Left lung (tissue), 10 donors: Measurements from ENCODE around the gene IL1RN. TPM values are rescaled to one million over a fixed set of nuclear protein-coding genes. Genes with fewer than 3 reads are reported as not detected.

Experiments
- ATAC-seq: fragments of 200-7000 bp; cut with Tn5 transposase; one replicate; pipeline ENCODE4 v1.9.1; 2020; ENCODE audit warnings: moderate library complexity
- DNase-seq, 4 donors: peaks; one replicate each; pipeline ENCODE4 v3.0.0-alpha.2; 2013 to 2020
- H3K27ac ChIP-seq, 2 donors: fragments of 200-600 bp; sonication (generic) in 1 of 2; one replicate each; pipeline versions ENCODE4 v1.5.0 to v1.8.0; 2020 to 2021
- H3K27me3 ChIP-seq, 2 donors: fragments of 200-600 bp; sonication (generic) in 1 of 2; one replicate each; pipeline versions ENCODE4 v1.5.0 to v1.8.0; 2020 to 2021
- H3K36me3 ChIP-seq, 2 donors: fragments of 200-600 bp; sonication (generic) in 1 of 2; one replicate each; pipeline versions ENCODE4 v1.5.0 to v1.8.0; 2020 to 2021
- H3K4me1 ChIP-seq, 2 donors: fragments of 200-600 bp; one replicate each; pipeline ENCODE4 v1.8.0; 2021
- H3K4me3 ChIP-seq, 2 donors: fragments of 200-600 bp; sonication (generic) in 1 of 2; one replicate each; pipeline versions ENCODE4 v1.5.0 to v1.8.0; 2020 to 2021; ENCODE audit warnings: mild to moderate bottlenecking in 1 of 2
- H3K9me3 ChIP-seq, 2 donors: fragments of 200-600 bp; sonication (generic) in 1 of 2; one replicate each; pipeline versions ENCODE4 v1.5.0 to v1.8.0; 2020 to 2021
- intact Hi-C, 2 donors: fragments of 100-400 bp; cut with DNase I; formaldehyde crosslinking; loops; one replicate each; pipeline versions ENCODE4 v1.11.2 to v1.14.2; 2022
- polyA plus RNA-seq, 6 donors: library from polyadenylated mRNA; unstranded; fragments of 120-200 nt; gene quantifications; one replicate each; pipeline ENCODE4 v1.2.1, GENCODE V29; 2013; ENCODE audit not compliant: insufficient read length in 6 of 6
- total RNA-seq, 2 donors: library from RNA; stranded (reverse); fragmentation: NEBNext Ultra II Directional; extraction: Animal tissue kit (Norgen Biotek cat#: 25700); gene quantifications; one replicate each; pipeline ENCODE4 v1.2.1, GENCODE V29; 2021
- TF ChIP-seq, protein P1 (sequence below), 2 donors: fragments of 200-600 bp; sonication (generic) in 1 of 2; IDR thresholded peaks; one replicate each; pipeline versions ENCODE4 v1.5.0 to v1.8.0; 2021; ENCODE audit warnings: antibody characterized with exemption in 2 of 2
- donor health status: DM: no; HTN: yes; CAD: no.
- donor health status: DM: no; HTN: no; CAD: no.

IL1RN gene
- total and polyA plus RNA-seq, 8 donors = 0.52 to 67.1 (median 1.4) TPM

DNA sequence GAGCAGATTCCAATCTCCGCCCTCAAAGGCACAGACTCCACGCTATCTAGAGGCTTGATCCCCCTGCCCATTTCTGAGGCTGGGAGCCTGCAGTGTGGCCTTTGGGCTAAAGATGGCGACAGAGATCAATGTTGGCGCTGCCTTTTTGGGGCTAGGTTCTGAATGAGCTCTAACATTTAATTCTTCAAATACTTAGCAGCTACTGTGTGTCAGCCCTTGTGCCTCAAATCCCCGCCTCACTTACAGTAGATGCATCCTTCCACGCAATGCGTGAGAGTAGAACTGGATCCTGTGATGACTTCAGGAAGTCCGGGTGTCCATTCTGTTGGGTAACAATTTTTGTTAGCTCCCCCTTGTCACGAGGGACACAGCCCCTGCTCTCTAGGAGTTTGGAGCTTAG is 47.3 kb upstream of the IL1RN start:
- Histone ChIP-seq H3K4me3 (no peak overlapping the region), H3K9me3 (no peaks in the 10 kb centered on the region), H3K4me1 (no peaks in the 10 kb centered on the region), H3K36me3 (no peaks in the 10 kb centered on the region), H3K27ac (peak overlapping the region in 1 of 2 donors; percentile 55), H3K27me3 (peaks cover 0 to 7% of the 10 kb centered on the region in 2 donors)
- TF ChIP-seq, protein P1, sequence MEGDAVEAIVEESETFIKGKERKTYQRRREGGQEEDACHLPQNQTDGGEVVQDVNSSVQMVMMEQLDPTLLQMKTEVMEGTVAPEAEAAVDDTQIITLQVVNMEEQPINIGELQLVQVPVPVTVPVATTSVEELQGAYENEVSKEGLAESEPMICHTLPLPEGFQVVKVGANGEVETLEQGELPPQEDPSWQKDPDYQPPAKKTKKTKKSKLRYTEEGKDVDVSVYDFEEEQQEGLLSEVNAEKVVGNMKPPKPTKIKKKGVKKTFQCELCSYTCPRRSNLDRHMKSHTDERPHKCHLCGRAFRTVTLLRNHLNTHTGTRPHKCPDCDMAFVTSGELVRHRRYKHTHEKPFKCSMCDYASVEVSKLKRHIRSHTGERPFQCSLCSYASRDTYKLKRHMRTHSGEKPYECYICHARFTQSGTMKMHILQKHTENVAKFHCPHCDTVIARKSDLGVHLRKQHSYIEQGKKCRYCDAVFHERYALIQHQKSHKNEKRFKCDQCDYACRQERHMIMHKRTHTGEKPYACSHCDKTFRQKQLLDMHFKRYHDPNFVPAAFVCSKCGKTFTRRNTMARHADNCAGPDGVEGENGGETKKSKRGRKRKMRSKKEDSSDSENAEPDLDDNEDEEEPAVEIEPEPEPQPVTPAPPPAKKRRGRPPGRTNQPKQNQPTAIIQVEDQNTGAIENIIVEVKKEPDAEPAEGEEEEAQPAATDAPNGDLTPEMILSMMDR (IDR thresholded peaks at IDR 0.05) = peak; percentile 59 to 63
- DNase-seq (peak in 3 of 4 donors; percentile 13 to 49 (median 32)), ATAC-seq (peak; percentile 60)
- intact Hi-C loops = no loop called here

DNA sequence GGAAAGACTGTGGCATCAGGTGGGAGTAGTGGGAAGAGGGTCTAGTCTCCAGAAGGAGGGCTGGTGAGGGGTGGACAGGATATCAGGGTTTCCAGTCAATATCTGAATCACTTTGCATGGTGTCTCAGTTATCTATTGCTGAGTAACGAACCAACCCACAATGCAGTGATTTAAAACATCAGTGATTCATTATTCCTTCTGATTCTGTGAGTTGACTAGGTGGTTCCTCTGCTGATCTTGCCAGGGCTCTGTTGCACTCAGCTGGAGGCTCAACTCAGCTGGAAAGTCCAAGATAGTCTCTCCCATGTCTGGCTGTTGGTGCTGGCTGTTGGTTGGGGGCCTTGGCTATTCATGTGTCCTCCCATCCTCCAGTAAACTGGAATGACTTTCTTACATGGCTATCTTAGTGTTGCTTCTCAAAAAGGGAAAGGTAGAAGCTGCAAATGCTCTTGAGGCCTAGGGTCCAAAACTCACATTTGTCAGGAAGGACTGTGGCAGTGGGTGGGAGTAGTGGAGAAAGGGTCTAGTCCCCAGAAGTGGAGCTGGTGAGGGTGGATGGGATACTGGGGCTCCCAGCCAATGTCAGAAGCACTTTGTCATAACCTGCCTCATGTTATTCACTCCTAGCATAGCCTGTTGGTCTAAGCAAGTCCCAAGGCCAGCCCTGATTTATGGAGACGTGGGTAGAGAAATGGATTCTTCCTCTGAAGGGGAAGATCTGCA is 45.7 kb upstream of the IL1RN start:
- DNase-seq (no peak), ATAC-seq (no peak)
- intact Hi-C loops = no loop called here
- TF ChIP-seq, protein P1 (IDR thresholded peaks at IDR 0.05) = no peak
- Histone ChIP-seq H3K9me3 (no peaks in the 10 kb centered on the region), H3K36me3 (no peaks in the 10 kb centered on the region), H3K4me1 (no peaks in the 10 kb centered on the region), H3K27ac (no peak overlapping the region), H3K4me3 (no peak overlapping the region), H3K27me3 (peaks cover 0 to 7% of the 10 kb centered on the region in 2 donors)

DNA sequence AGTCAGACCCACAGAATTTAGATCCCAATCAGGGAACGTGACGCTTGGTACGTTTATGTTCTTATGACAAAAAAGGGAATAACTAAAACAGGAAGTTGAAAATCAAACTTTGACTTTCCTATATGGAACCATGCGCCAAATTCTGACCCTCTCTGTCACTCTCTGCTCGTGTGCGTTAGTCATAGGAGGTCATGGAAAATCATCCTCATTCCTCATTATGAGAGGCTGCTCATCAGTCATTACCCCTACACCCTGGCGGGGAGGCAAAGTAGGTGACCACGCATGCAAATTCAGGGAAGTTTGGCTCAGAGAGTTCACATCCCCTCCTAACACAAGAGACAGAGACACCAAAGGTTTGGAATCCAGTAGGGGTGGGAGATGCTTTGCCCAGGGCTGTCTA is 44.1 kb upstream of the IL1RN start:
- Histone ChIP-seq H3K4me3 (no peak overlapping the region), H3K4me1 (no peaks in the 10 kb centered on the region), H3K27me3 (peaks cover 0 to 7% of the 10 kb centered on the region in 2 donors), H3K36me3 (no peaks in the 10 kb centered on the region), H3K9me3 (no peaks in the 10 kb centered on the region), H3K27ac (no peak overlapping the region)
- TF ChIP-seq, protein P1 (IDR thresholded peaks at IDR 0.05) = no peak
- intact Hi-C loops = no loop called here
- no peak for DNase-seq
- ATAC-seq = no peak

DNA sequence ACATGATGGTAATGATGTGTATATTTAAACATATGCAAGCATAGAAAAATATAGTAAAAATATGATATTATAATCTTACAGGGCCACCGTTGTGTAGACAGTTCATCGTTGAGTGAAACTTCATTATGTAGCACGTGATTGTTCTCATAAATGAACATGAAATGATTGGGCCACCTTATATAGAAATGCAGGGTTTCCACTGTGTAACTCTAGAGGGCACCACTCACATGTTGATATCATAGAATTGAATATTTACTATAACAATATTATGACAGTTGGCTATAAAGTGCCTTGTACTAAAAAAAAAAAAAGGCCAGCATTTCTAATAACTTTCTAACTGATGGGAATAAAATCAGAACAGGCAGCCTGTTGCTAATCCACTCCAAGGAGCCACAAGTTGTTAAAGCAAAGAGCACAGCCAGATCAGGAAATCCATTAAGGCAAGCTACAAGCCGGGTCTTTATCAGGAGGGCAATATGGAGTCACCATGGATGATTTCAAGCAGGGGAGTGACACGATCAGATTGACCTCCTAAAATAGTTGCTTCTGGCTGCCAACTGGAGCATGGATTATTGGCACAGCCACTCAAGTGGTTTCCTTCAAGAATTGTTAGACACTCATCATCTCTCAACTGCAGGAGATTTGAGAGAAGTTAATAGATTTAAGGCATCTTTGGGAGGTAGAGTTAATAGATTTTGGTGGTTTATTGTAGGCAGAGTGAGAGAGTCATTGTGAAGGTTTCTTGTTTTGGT is 43.0 kb upstream of the IL1RN start:
- Histone ChIP-seq H3K4me1 (no peaks in the 10 kb centered on the region), H3K4me3 (no peak overlapping the region), H3K36me3 (no peaks in the 10 kb centered on the region), H3K9me3 (no peaks in the 10 kb centered on the region), H3K27ac (no peak overlapping the region), H3K27me3 (peaks cover 0 to 7% of the 10 kb centered on the region in 2 donors)
- peak; percentile 57 for ATAC-seq
- TF ChIP-seq, protein P1 (IDR thresholded peaks at IDR 0.05) = peak; percentile 25 to 28
- no peak for DNase-seq
- intact Hi-C loops = no loop called here

DNA sequence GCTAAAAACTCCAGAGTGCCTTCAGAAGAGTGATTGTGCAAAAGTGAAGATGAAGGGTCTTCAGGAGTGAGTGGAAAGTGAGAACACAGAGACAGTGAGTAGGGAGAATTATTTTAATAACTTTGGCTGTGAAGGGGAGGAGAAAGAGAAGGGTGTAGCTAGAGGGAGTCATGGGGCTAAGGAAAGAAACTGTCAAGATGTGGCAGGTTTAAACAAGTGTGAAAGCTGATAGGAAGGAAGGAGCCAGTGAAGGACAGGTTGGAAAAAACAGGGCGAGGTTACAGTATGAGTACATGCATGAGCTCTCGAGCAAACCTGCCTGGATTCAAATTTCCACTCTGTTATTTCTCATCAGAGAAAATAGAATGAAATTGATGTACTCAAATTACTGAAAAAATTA is 41.9 kb upstream of the IL1RN start:
- H3K9me3 ChIP-seq = no peaks in the 10 kb centered on the region
- no peak for DNase-seq
- no peaks in the 10 kb centered on the region for H3K36me3 ChIP-seq
- TF ChIP-seq, protein P1 (IDR thresholded peaks at IDR 0.05) = no peak
- intact Hi-C loops = no loop called here
- peaks cover 0 to 5% of the 10 kb centered on the region in 2 donors for H3K4me1 ChIP-seq
- no peak overlapping the region for H3K4me3 ChIP-seq
- ATAC-seq = peak; percentile 39
- no peak overlapping the region for H3K27ac ChIP-seq
- H3K27me3 ChIP-seq = peaks cover 0 to 7% of the 10 kb centered on the region in 2 donors
